HG03039 (cell line): Measurements from ENCODE around the gene ADARB2.
A peak's percentile ranks its signal among the peaks of the same experiment; 100 is the strongest.

Experiments
- ATAC-seq: cut with Tn5 transposase; IDR thresholded peaks from one replicate; pipeline ENCODE4 v1.9.1; 2021; ENCODE audit warnings: mild to moderate bottlenecking, moderate library complexity; ENCODE audit not compliant: unreplicated experiment

Gene ADARB2

DNA sequence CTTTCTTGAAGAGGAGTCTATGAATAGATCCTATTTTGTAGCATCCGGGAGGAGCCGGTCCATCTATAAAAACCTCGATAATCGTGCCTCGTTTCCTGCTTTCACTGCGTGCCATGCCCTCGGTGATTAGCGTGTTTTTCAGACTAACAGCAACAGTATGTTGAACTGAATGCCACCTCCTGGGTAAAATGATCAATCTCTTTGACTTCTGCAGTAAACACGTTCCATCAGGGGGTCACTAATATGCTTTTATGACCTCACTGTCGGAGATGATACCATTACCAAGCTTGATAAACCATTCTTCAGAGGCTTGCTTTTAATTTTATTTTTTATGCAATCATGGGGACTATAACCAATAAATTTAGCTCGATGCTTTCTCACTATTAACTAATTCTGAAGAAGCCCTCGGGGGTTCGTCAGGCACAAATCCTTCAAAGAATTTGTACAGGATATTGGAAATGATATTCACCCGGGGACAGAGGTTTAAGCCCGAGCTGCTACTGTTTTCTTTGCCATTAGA is 228.3 kb downstream of the ADARB2 start:
- ATAC-seq = no peak

DNA sequence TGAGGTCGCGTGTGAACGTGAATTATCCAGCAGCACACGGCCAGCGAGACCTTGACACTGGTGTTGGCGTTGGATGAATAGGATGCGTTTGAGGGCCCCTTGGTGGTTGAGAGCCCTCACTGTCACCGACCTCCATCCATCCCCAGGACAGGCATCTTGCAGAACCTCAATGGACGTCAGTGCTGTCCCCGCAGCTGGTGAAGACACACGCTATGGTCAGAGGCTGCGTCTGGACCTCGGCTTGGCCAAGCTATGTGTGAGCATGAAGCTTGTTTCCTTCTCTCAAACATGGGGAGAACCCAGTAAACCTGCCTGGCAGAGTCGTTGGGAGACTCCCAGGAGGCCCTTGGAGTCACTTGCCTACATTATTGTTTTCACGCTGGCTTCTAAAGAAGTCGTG is 229.2 kb downstream of the ADARB2 start:
- ATAC-seq = no peak

DNA sequence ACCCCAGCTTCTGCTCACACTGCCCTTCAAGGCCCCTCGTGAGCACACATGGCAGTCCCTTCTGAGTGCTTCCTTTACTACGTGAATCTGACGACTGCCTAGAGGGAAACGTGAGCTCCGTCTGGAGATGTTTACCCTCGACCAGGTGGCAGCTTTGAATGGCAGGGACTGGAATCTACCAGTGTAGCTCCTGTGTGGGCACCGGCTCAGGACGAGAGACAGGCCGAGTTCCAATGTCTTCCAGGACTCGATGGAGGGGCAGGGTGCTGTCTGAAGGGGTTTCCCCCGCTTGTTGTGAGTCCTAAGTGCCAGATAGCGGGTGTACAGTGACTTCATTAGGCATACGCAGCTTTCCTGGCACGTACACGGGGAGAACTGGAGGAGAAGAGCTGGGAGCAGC is 229.9 kb downstream of the ADARB2 start:
- no peak for ATAC-seq

DNA sequence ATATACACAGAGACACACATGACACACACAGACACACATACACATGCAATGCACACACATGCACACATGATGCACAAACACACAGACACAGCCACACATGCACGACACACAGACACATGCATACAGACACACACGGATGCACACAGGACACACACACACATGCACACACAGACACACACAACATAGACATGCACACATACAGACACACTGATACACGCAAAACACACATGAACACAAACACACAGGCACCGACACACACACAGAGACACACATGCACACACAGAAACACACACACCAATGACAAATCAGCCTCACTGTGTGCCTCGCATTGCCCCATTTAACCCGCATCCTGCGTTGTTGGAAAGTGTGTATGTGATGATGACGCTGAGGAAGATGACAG is 232.4 kb downstream of the ADARB2 start:
- ATAC-seq = no peak

DNA sequence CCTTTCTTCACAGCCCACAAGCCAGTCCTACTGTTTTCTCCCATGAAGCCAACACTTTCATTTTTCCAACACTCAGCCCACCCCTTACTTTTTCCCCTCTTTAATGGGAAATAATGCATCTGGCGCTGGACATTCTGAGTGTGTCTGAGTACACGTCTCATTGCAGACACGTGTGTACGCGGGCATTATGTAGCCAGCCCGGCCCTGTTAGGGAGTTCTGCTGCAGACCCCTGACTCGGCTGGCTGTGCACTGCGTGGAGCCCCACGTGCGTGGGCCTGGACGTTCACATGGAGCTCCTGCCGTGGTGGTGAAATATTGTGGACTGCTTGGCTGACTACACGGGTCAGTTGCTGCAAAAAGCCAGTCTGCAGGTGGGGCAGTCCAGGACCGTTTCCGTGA is 233.0 kb downstream of the ADARB2 start:
- no peak for ATAC-seq

DNA sequence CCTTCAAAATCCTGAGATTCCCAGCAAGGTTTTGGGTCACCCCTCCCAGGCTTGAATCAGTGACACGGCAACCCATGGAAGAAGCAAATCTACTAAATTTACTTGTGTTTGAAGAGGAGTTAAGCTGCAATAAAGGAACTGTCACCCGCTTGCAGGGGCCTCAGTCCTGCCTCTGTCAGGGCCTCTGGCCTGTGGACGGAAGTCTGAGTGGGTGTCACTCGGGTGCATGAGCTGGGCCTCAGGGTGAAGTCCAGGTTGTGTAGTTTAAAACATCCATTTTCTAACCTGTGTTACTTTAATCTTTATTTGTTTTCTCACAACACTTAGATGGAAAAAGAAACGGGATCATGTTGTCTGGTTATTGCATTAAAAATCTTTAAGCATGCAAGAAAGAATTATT is 234.9 kb downstream of the ADARB2 start:
- ATAC-seq = no peak

DNA sequence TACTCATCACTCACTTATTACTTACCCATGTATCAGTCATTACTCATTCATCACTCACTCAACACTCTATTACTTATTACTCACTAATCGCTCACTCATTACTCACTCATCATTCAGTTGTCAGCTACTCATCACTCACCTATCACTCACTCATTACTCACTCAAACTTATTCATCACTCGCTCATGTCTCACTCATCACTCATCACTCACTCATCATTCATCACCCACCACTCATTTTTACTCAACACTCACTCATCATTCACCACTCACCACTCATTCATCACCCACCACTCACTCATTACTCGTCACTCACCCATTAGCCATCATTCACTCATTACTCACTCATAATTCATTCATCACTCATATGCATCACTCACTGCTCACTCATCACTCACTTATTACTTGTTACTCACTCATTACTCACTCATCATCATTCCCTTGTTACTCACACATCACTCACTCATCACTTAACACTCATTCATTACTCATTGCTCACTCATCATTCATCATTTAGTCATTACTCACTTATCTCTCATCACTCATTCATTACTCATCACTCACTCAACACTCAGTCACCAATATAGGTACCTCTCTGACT is 237.9 kb downstream of the ADARB2 start:
- ATAC-seq = no peak

DNA sequence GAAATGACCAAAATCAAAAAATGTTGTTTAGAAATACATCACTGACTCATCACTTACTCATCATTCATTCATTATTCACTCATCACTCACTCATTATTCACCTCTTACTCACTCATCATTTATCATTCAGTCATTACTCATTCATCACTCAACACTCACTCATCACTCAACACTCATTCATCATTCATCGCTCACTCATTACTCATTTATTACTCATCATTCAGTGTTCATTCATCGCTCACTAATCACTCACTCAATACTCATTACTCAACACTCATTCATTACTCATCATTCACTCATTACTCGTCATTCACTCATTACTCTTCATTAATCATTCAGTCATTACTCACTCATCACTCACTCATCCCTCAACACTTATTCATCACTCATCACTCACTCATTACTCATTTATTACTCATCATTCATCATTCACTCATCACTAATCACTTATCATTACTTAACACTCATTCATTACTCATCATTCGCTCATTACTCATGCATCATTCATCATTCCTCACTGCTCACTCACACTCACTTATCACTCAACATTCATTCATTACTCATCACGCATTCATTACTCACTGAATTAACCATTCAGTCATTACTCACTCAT is 238.5 kb downstream of the ADARB2 start:
- ATAC-seq = no peak

DNA sequence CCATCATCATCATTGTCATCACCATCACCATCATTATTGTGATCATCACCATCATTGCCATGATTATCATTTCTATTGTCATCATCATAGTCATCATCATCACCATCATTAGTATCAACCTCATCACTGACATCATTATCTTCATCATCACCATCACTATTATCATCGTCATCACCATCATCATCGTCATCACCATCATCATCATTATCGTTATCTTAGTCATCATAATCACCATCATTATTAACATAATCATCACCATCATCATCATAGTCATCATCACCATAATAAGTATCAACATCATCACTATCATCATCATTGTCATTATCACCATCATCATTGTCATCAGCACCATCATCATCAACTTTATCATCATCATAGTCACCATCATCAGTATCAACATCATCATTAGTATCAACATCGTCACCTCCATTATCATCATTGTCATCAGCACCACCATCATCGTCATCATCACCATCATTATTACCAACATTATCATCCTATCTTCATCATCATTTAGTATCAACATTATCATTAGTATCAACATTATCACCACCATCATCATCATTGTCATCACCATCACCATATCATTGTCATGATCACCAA is 241.3 kb downstream of the ADARB2 start:
- no peak for ATAC-seq

DNA sequence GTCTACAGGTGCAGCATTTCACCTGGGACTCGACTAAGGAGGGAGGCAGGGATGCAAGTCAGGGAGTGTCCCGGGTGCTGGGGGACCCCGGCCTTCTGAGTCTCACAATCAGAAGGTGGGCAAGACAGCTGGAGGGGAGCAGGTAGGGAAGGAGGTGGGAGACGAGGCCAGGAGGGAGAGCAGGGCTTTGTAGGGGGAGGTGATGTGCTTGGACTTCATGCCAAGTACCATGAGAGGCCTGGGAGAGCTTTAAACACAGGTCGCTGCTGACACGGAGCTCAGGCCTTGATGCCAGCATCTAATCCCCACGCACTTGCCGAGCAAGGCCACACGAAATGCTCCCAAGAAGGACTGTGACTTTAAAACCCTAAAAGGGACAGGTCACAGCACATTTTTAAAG is 244.7 kb downstream of the ADARB2 start:
- ATAC-seq = no peak

DNA sequence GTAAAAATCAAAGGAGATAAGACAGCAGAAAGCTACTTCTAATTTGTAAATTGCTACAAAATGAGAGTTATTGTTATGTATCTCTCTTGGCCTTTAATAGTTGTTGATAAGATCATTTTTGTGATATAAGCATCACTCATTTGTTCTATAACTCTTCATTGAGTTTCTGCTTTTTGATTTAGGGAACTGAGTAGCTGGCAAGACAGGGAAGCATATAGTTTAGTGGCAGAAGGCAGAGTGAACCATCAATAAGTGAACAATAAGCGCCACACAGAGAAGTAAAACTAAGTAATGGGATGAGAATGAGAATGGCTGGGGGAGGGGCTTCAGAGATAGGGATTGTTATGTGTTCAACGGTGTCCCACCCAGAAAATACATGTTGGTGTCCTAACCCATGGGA is 245.4 kb downstream of the ADARB2 start:
- no peak for ATAC-seq

DNA sequence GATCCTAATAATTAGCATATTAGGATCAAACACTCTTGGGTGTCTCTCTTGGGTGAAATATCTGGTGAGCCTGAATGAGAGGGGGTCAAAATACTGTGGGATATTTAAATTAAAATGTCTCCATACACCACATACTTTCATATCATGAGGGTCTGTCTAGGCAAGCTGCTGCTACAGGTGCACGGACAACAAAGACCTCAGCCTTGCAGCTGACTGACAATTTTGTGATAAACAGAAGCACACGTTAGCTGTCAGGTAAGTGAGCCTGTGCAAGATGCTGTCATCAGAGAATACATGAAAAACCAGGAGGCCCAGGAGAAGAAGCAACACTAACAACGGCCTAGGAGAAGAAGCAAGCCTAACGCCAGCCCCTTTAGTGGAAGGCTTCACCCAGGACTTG is 247.5 kb downstream of the ADARB2 start:
- no peak for ATAC-seq

DNA sequence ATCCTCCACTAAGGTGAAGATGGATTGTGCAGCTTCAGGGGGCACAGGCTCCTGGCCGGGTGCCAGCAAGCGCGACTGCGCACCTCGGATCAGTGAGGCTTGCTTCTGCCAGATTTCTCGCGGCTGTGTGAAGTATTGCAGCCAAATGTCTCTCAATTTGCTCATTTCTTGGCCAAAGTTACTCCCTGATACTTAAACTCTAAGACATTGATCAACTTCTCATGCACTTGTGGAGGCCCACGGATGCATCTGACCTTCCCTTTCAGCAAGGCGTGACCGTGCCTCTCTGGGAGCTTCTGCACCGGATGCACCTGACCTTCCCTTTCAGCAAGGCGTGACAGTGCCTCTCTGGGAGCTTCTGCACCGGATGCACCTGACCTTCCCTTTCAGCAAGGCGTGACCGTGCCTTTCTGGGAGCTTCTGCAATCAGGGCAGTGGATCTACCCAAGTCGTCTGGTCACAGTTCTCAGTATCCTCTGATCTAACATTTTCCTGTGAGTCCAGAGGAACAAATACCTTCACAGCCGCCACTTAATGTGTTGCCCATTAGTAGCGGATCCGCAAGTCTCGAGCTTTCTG is 248.3 kb downstream of the ADARB2 start:
- ATAC-seq = peak; percentile 98

DNA sequence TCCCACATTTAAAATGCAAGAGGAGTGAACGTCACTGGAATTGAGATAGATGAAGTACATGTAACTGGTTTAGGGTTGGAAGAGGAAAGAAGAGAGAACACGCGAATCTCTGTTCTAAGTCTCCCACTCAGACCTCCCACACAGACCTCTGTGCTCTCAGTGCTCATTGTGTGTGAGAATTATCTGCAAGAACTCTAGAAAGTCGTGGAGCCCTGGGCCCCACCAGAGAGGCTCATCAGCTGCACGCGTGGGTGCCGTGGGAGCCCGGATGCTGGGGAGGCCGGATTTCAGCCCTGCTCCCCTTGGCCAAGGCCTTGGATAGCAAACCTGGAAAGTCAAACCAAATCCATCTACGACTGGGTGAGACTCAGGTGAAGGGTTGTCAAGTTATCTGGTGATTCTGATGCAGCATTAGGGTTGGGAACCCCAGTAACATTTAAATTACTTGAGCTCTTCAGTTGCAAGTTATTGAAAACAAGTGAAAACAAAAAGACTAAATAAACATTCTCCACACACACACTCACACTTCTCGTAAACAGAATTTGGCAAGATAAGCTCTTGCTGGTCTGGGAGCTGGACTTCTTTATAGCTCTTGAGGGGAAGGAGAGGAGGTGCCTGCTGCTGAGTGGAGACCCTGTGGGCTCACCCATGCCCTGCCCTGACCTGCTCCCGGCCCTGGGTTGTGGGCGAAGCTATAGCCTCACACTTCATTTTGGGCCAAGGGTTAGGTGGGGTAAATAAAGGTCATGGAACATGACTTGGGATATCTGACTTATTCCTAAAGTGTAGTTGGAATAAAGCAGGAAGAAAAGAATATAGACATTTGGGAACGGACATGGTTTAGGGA is 250.3 kb downstream of the ADARB2 start:
- ATAC-seq = no peak

DNA sequence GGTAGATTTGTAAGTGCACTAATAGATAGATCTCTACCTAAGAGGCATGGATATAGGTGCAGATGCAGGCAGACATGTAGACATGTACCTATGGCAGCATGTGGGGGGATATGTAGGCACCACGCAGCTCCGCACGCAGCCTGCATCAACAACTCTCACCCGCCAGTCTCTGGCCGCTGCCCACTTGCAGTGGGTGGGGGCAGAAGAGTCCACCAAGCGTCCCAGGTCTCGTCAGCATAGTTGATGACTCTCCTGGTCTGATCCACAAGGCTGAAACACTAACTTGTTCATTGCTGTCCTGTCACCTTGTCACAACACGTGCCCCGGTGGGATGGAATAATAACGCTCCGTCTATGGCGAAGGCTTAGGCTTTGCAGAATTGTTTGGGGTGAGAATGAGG is 252.0 kb downstream of the ADARB2 start:
- ATAC-seq = no peak

DNA sequence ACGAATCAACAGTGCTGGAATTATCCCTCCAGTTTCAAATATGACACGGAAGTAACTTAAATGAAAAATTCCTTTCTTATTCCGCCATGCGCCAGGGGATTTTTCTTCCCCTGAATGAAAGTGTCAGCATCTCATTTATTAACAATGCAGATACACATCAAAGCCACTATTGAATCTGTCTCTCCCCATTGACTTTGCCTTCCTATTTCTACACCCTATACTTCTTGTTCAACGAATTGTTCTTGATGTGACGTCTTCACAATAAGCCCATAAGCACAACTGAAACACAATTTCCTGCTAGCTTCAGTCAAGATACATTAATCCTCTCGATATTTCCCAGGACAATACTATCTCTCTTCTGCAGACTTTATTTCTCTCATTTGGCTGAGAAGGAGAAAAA is 253.5 kb downstream of the ADARB2 start:
- no peak for ATAC-seq

DNA sequence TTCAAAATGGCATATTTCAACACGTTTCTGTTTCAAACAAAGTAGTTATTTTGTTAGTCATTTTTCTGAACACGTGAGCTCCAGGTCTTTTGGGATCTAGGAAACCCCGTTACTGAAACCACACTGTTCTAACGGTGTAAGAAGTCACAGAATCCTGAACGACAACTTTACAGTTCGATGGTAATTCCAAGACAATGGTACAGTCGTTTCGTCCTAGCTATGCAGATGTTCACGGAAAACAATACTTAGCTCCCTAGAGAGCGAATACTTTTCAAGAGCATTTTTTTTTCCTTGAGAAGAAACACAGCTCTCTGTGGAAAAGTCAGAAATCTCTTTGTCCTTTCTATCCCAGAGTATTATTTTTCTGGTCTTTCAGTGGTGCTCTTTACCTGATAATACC is 254.1 kb downstream of the ADARB2 start:
- no peak for ATAC-seq

DNA sequence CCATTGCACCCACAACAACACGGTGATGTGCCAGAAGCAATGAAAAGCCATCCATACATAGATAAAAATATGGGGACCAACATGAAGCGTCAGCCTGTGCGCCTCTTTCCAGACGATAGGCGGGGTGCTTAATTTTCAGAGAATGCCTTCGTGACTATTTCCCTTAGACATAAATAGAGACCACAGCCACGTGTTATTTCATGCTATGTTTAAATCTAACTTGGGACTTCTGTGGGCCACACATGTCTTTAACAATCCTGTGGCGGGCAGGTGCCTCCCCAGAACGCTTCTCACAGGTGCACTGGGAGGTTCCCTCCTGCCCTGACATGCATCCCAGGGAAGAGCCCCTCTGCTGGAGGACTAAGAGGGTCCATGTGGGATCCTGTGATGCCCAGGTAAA is 259.7 kb downstream of the ADARB2 start:
- ATAC-seq = no peak

DNA sequence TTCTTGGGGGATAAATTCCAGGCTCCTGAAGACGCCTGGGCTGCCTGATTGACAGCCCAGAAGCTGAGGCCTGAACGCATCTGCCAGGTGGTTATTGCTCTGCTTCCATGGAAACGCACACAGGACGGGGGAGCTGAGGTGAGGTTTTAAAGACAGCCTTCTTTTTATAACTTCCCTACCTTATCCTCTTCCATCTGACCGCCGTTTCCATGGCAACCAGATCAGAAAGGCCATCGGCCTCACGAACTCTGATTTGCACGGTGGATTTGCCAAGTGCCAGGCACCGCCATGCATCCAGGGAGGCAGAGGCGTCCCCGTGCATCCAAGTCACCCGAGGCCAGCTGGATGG is 260.9 kb downstream of the ADARB2 start:
- no peak for ATAC-seq

DNA sequence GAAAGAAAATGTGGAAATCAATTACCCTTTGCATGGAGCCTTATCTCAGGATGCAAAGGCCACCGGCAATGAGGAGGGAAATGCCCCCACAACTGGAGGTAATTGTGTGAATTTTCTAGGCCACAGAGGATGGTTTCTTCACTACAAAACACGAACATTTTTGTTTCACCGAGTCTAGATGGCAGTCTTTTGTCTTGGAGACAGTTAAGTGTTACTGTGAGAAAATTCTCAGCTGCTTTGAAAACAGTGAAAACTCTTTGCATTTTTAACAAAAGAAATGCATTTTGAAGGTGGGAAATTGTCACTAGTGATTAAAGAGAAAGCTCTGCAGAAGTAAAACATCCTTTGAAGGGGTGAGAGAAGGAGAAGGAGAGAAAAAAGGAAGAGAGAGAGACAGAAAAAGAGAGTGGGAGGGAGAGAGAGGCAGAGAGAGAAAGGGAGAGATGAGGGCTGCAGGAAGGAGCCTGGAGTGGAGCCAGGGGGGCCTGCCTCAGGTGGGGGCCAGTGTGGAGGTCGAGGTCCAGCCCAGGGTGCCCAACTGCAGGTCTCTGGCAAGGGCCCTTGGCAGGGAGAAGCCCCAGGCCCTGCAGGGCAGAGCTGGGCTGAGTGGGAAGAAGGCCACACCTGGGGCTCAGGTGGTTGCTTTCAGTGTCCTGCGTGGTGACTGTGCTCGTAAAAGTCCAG is 261.4 kb downstream of the ADARB2 start:
- no peak for ATAC-seq

DNA sequence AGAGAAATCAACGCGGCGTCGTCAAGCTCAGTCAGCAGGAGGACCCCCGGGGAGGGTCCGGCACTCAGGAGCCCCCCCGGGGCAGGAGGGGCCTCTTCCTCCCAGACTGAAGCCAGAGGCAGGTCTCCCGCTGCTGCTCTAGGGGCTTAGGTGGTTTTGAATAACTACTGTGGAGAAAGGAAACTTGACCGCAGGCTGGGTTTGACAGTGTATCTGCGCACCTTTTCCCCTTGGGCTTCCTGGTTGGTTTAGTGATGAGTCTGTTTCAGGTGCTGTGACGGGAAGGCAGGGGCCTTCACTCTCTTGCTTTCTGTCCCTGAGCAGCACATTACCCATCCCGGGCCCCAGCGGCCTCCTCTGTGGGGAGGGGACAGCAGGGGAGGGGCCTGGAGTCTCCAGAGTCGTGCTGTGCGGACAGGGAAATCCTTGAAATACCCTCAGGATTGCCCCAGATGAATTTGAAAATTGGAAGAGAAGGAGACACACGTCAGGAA is 262.2 kb downstream of the ADARB2 start:
- no peak for ATAC-seq
